Neuronal stem cell (in vitro differentiated cells): ENCODE results near the gene KRTAP4-2.

Experiments
- DNase-seq: peaks from one replicate; pipeline ENCODE4 v3.0.0-alpha.2; 2013; ENCODE audit warnings: low spot score
- H2AFZ ChIP-seq: one replicate; pipeline ENCODE4 v1.6.1; 2013; ENCODE audit warnings: mild to moderate bottlenecking, low read length, inconsistent platforms
- H2AK5ac ChIP-seq: 2 replicates; pipeline ENCODE4 v1.6.1; 2013; ENCODE audit warnings: low read depth, mild to moderate bottlenecking, inconsistent platforms, low read length, moderate library complexity, mixed read lengths
- H2BK120ac ChIP-seq: 2 replicates; pipeline ENCODE4 v1.6.1; 2013; ENCODE audit warnings: low read depth, mild to moderate bottlenecking, inconsistent platforms, low read length, moderate library complexity, mixed read lengths
- H2BK12ac ChIP-seq: one replicate; pipeline ENCODE4 v1.6.1; 2013; ENCODE audit warnings: low read length, inconsistent platforms
- H2BK15ac ChIP-seq: 2 replicates; pipeline ENCODE4 v1.6.1; 2013; ENCODE audit warnings: mild to moderate bottlenecking, low read length, inconsistent platforms, mixed read lengths
- H2BK5ac ChIP-seq: one replicate; pipeline ENCODE4 v1.6.1; 2013; ENCODE audit warnings: inconsistent platforms, mild to moderate bottlenecking, low read length, moderate library complexity
- H3K14ac ChIP-seq: one replicate; pipeline ENCODE4 v1.6.1; 2013; ENCODE audit warnings: low read length, inconsistent platforms
- H3K18ac ChIP-seq: 2 replicates; pipeline ENCODE4 v1.6.1; 2013; ENCODE audit warnings: low read length, inconsistent platforms
- H3K23ac ChIP-seq: 2 replicates; pipeline ENCODE4 v1.6.1; 2013; ENCODE audit warnings: low read depth, mild to moderate bottlenecking, mixed read lengths, low read length, inconsistent platforms; ENCODE audit not compliant: poor library complexity
- H3K27ac ChIP-seq: replicated peaks from 3 replicates; pipeline ENCODE4 v1.5.1; 2013; ENCODE audit warnings: low read length, inconsistent platforms
- H3K27me3 ChIP-seq, 3 experiments: 2 replicates each; pipeline ENCODE4 v1.6.1; 2013; ENCODE audit warnings: low read length in 3 of 3, mild to moderate bottlenecking in 2 of 3, inconsistent platforms in 1 of 3, low read depth in 1 of 3, mixed read lengths in 1 of 3, moderate library complexity in 1 of 3; ENCODE audit not compliant: control insufficient read depth in 3 of 3, insufficient read depth in 3 of 3
- H3K36me3 ChIP-seq, 2 donors: replicated peaks in 1 of 2; 2 replicates each; pipeline ENCODE4 v1.6.1; 2013; ENCODE audit warnings: low read length in 2 of 2; ENCODE audit not compliant: control insufficient read depth in 2 of 2, insufficient read depth in 2 of 2
- H3K4ac ChIP-seq: 2 replicates; pipeline ENCODE4 v1.6.1; 2013; ENCODE audit warnings: inconsistent platforms, mild to moderate bottlenecking, low read length, moderate library complexity
- H3K4me1 ChIP-seq, 2 donors: 1 replicate in 1 of 2; 2 replicates in 1 of 2; pipeline ENCODE4 v1.6.1; 2013; ENCODE audit warnings: low read length in 2 of 2, low read depth in 1 of 2; ENCODE audit not compliant: control insufficient read depth in 2 of 2, insufficient read depth in 1 of 2
- H3K4me2 ChIP-seq: one replicate; pipeline ENCODE4 v1.6.1; 2013; ENCODE audit warnings: mild to moderate bottlenecking, low read length, inconsistent platforms; ENCODE audit not compliant: insufficient read depth, poor library complexity, severe bottlenecking
- H3K4me3 ChIP-seq, 2 donors: 2 replicates each; pipeline ENCODE4 v1.5.1; 2013; ENCODE audit warnings: low read length in 2 of 2, mild to moderate bottlenecking in 2 of 2, inconsistent platforms in 1 of 2, moderate library complexity in 1 of 2
- H3K79me1 ChIP-seq: one replicate; pipeline ENCODE4 v1.6.1; 2013; ENCODE audit warnings: low read depth, mild to moderate bottlenecking, inconsistent platforms, low read length, moderate library complexity
- H3K9ac ChIP-seq: one replicate; pipeline ENCODE4 v1.6.1; 2013; ENCODE audit warnings: mild to moderate bottlenecking, low read depth, low read length, inconsistent platforms; ENCODE audit not compliant: poor library complexity
- H3K9me3 ChIP-seq, 2 donors: replicated peaks in 1 of 2; 2 replicates each; pipeline versions ENCODE3 to v1.6.1; 2013; ENCODE audit warnings: low read length in 2 of 2, mild to moderate bottlenecking in 2 of 2, inconsistent platforms in 1 of 2, low read depth in 1 of 2, mixed read lengths in 1 of 2, moderate library complexity in 1 of 2; ENCODE audit not compliant: control insufficient read depth in 2 of 2, insufficient read depth in 1 of 2
- H4K8ac ChIP-seq: one replicate; pipeline ENCODE4 v1.6.1; 2013; ENCODE audit warnings: low read depth, mild to moderate bottlenecking, inconsistent platforms, low read length, moderate library complexity
- H4K91ac ChIP-seq: one replicate; pipeline ENCODE4 v1.6.1; 2013; ENCODE audit warnings: low read length, low read depth, mild to moderate bottlenecking, inconsistent platforms; ENCODE audit not compliant: poor library complexity
- WGBS, 2 donors: extraction: QIAGEN DNeasy Blood & Tissue Kit; methylation state at CpG; one replicate each; pipeline ENCODE4 v1.1.7; 2013; ENCODE audit warnings: missing lambda C conversion rate in 2 of 2, mixed read lengths in 1 of 2; ENCODE audit not compliant: insufficient read length in 2 of 2, insufficient replicate concordance in 1 of 2; ENCODE audit errors: extremely low coverage in 2 of 2; 5-methylcytosine and 5-hydroxymethylcytosine counted together

Gene KRTAP4-2

DNA sequence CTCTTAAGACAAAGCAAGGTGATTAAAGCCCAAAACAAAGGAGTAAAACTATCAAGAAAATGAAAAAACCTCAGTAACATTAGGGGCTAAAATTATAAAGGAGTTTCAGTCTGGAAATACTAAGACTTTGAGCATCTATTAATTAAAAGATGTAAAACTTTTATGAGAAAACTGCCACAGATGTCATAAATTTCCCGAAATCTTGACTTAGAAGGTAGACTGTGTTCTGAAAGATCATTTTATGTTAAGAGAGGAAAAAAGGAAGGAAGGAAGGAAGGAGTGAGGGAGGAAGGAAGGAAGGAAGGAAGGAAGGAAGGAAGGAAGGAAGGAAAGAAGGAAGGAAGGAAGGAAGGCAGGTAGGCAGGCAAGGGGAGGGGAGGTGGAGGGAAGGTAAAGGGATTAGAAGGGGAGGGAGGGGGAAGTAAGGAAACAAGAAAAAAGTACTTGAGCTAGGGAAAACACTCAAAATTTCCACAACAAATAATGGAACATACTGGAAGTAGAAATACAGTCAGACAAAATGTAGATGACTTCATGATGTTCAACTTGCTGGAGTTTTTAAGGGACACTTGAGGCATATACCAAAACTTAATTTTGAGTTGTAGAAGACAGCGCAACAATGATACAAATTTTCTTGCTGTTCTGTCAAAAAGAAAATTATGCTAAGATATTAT, 30.4 kb downstream of the KRTAP4-2 start:
- WGBS, 2 donors, result no CpG with 5 or more reads among the region's 2 CpGs
- no peaks in the 10 kb centered on the region for H3K9me3 ChIP-seq
- H3K4me2 ChIP-seq, result no peak overlapping the region

DNA sequence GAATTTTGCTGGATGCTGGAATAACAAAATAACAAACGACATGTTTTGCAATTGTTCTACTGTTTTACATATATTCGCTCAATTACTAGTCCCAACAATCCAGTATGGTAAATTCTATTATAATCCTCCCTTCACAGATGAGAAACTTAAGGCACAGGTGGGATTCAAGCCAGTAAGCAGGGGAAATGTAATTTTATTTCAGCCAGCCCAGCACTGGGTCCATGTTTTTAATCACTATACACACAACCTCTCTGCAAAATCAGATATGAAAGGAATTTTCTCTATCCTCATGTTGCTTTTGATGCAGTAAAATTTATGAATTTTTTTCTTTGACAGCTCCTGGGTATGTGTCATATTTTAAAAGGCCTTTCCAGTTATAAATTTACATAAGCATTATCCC, 32.8 kb downstream of the KRTAP4-2 start:
- H3K18ac ChIP-seq, result no peak overlapping the region
- H2AFZ ChIP-seq, result no peak overlapping the region
- no CpG with 5 or more reads among the region's 2 CpGs for WGBS, 2 donors
- no peaks in the 10 kb centered on the region for H3K36me3 ChIP-seq
- no peak overlapping the region for H4K91ac ChIP-seq
- no peak overlapping the region for H3K27ac ChIP-seq
- no peak overlapping the region for H2BK120ac ChIP-seq
- H2BK15ac ChIP-seq, result no peak overlapping the region
- no peak overlapping the region for H3K14ac ChIP-seq
- DNase-seq, result no peak
- no peak overlapping the region for H3K9ac ChIP-seq
- no peaks in the 10 kb centered on the region for H3K79me1 ChIP-seq
- no peak overlapping the region for H4K8ac ChIP-seq
- H3K23ac ChIP-seq, result no peak overlapping the region
- H3K4ac ChIP-seq, result no peak overlapping the region
- H2AK5ac ChIP-seq, result no peak overlapping the region
- no peak overlapping the region for H3K4me3 ChIP-seq
- H2BK5ac ChIP-seq, result no peak overlapping the region
- H2BK12ac ChIP-seq, result no peak overlapping the region
- no peak overlapping the region for H3K4me2 ChIP-seq
- H3K27me3 ChIP-seq, result no peaks in the 10 kb centered on the region
- H3K9me3 ChIP-seq, result no peaks in the 10 kb centered on the region
- no peaks in the 10 kb centered on the region for H3K4me1 ChIP-seq

More for the DNA sequence above, 30.4 kb downstream of the KRTAP4-2 start:
- no peak overlapping the region for H2BK15ac ChIP-seq
- H3K9ac ChIP-seq, result no peak overlapping the region
- no peak overlapping the region for H2AFZ ChIP-seq
- H2BK120ac ChIP-seq, result no peak overlapping the region
- no peak overlapping the region for H3K18ac ChIP-seq
- H2BK12ac ChIP-seq, result no peak overlapping the region
- no peak overlapping the region for H3K27ac ChIP-seq
- H3K23ac ChIP-seq, result no peak overlapping the region
- H3K36me3 ChIP-seq, result no peaks in the 10 kb centered on the region
- H3K4me3 ChIP-seq, result no peak overlapping the region
- no peaks in the 10 kb centered on the region for H3K4me1 ChIP-seq
- H4K91ac ChIP-seq, result no peak overlapping the region
- H3K4ac ChIP-seq, result no peak overlapping the region
- DNase-seq, result no peak
- H2AK5ac ChIP-seq, result no peak overlapping the region
- no peak overlapping the region for H3K14ac ChIP-seq
- H3K27me3 ChIP-seq, result no peaks in the 10 kb centered on the region
- no peak overlapping the region for H4K8ac ChIP-seq
- H3K79me1 ChIP-seq, result no peaks in the 10 kb centered on the region
- no peak overlapping the region for H2BK5ac ChIP-seq

DNA sequence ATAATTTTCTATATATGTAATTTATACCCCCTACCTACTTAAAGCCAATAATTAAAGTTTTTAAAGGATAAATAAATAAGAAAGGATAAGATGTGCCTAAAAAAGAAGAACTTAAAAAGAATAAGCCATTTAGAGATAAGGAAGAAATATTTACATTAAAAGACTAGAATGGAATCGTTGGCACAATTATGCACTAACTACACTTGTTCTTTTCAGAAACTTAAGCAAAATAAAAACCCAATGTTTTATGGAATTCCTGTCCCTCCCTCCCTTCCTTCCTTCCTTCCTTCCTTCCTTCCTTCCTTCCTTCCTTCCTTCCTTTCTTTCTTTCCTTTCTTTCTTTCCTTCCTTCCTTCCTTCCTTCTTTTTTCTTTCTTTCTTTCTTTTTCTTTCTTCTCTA, 33.2 kb downstream of the KRTAP4-2 start:
- H3K4ac ChIP-seq, result no peak overlapping the region

DNA sequence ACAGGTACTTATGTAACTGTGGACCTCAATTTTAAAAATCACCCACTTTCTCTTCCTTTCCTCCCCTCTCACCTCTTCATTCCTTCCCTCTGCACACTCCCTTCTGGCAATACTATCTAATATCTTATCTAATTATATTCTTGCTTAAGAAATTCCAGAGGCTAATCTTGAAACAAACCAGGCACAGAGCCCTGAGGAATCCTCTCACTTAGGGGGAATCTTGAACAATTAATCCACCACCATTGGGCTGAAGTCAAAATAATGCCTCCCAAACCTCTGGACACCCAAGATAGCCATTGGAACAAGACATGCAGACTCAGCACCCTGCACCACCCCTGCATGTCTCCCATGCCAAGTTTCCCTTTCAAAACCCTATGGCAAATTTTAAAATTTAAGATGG, 36.7 kb downstream of the KRTAP4-2 start:
- no peak overlapping the region for H2AK5ac ChIP-seq
- H4K8ac ChIP-seq, result no peak overlapping the region
- H3K79me1 ChIP-seq, result no peaks in the 10 kb centered on the region
- H3K4ac ChIP-seq, result no peak overlapping the region
- H3K9ac ChIP-seq, result no peak overlapping the region
- H3K36me3 ChIP-seq, result no peaks in the 10 kb centered on the region
- H3K14ac ChIP-seq, result no peak overlapping the region
- no peak overlapping the region for H2BK15ac ChIP-seq
- no peak for DNase-seq
- H2BK12ac ChIP-seq, result no peak overlapping the region
- H3K27ac ChIP-seq, result no peak overlapping the region
- H3K4me1 ChIP-seq, result no peaks in the 10 kb centered on the region
- H3K9me3 ChIP-seq, result no peaks in the 10 kb centered on the region
- H3K18ac ChIP-seq, result no peak overlapping the region
- no peak overlapping the region for H2AFZ ChIP-seq
- no peaks in the 10 kb centered on the region for H3K27me3 ChIP-seq
- no peak overlapping the region for H4K91ac ChIP-seq
- no peak overlapping the region for H3K4me2 ChIP-seq
- H3K4me3 ChIP-seq, result no peak overlapping the region
- no peak overlapping the region for H2BK5ac ChIP-seq
- no peak overlapping the region for H2BK120ac ChIP-seq
- no peak overlapping the region for H3K23ac ChIP-seq

More for the DNA sequence above, 33.2 kb downstream of the KRTAP4-2 start:
- no peak overlapping the region for H2AK5ac ChIP-seq
- no peak overlapping the region for H3K14ac ChIP-seq
- no peaks in the 10 kb centered on the region for H3K79me1 ChIP-seq
- no peak overlapping the region for H4K91ac ChIP-seq
- no peak overlapping the region for H2BK15ac ChIP-seq
- H2AFZ ChIP-seq, result no peak overlapping the region
- H3K9me3 ChIP-seq, result no peaks in the 10 kb centered on the region
- no peak overlapping the region for H3K27ac ChIP-seq
- H3K4me2 ChIP-seq, result no peak overlapping the region
- H3K27me3 ChIP-seq, result no peaks in the 10 kb centered on the region
- no peak overlapping the region for H3K4me3 ChIP-seq
- H3K23ac ChIP-seq, result no peak overlapping the region
- H3K9ac ChIP-seq, result no peak overlapping the region
- H4K8ac ChIP-seq, result no peak overlapping the region
- H2BK120ac ChIP-seq, result no peak overlapping the region
- H2BK12ac ChIP-seq, result no peak overlapping the region
- no CpG with 5 or more reads among the region's 1 CpG for WGBS, 2 donors
- H3K18ac ChIP-seq, result no peak overlapping the region
- no peaks in the 10 kb centered on the region for H3K36me3 ChIP-seq
- no peak overlapping the region for H2BK5ac ChIP-seq
- DNase-seq, result no peak
- no peaks in the 10 kb centered on the region for H3K4me1 ChIP-seq
